T-helper 1 cell (primary cell): ENCODE data around the gene MTARC1.

ENCODE experiments used
- DNase-seq, 5 donors: peaks; one replicate each; pipeline ENCODE4 v3.0.0-alpha.2; 2012 to 2020

Gene MTARC1

GRCh38 chr1:220770245-220770913 is 16.3 kb upstream of the MTARC1 start:
- no peak for DNase-seq

DNA sequence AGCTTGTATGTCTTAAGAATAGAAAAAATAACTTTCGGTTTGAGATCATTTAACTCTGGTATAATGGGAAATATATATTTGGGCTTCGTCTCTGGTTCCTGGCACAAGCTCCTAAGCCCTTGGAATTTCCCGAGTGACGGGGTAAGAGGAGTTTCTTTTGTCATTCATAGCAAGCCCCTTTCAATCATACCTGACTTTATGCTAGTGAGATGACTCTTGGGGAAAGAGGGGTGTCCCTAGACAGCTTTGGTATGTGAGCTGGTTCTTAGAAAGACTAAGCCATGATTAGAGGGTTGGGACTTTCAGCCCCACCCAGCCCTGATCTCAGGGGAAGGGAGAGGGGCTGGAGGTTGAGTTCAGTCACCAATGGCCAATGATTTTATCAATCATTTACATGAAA is 13.9 kb upstream of the MTARC1 start:
- DNase-seq: no peak

DNA sequence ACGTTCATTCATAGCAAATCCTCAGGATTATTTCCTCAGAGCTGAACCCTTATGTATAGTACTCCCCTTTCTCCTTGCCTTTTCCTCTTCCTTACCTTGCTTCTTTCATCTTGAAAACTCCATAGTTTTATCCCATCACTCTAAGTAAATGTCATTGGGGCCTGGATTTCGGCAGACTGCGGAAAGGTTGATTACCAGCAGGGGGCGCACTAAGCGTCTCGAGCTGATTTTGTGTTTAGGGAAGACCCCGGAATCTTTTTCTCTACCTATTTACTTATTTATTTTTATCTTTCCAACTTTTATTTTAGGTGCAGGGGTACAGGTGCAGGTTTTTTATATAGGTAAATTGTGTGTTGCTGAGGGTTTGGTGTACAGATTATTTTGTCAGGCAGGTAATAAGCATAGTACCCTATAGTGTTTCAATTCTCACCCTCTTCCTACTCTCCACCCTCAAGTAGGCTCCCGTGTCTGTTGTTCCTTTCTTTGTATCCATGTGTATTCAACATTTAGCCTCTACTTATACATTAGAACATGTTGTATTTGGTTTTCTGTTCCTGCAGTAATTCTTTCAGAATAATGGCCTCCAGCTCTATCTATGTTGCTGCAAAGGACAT is 11.4 kb upstream of the MTARC1 start:
- peak in 2 of 5 donors; percentile 6 to 11 for DNase-seq

- no peak for DNase-seq
Observed at GRCh38 chr1:220776254-220776653, 10.5 kb upstream of the MTARC1 start.

GRCh38 chr1:220776720-220777326 is 9.9 kb upstream of the MTARC1 start:
- peak; percentile 20 to 52 (median 38) for DNase-seq

DNA sequence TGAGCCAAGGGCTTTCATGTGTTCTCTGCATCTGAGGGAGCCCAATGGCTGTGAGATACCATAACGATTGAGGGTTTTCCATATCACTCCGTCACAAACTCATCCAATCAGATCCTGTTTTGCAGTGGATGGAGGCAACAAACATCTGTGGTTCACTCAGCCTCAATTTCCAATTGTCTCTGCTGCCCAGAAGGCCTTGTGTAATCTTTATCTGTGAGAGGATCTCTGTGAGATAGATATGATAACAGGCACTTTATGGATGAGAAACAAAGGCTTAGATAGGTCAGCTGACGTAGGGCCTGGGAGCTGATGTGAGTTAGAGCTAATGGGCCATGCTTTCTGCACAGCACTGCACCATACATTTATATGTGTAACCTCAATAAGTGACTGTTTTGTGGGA is 3.3 kb upstream of the MTARC1 start:
- no peak for DNase-seq

DNA sequence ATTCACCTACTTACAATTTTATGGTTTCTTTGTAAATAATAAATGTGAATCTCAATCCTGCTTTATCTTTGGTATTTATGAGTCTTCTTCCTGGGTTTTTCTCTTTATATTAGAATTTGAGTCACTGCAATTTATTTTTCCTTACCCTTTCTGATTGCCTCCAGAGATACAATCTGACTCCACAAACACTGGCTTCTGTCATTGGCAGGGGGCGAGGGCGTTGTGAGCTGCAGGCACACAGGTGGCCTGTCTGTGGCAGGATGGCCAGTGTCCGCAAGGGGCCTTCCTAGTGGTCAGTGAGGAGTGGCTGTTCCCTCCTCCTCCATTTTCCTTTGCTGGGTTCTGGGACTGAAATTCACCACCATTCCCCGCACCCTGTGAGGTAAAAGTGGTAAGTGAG is 2.0 kb upstream of the MTARC1 start:
- DNase-seq: no peak

GRCh38 chr1:220785166-220786056 is 1.3 kb upstream of the MTARC1 start:
- DNase-seq: no peak

DNA sequence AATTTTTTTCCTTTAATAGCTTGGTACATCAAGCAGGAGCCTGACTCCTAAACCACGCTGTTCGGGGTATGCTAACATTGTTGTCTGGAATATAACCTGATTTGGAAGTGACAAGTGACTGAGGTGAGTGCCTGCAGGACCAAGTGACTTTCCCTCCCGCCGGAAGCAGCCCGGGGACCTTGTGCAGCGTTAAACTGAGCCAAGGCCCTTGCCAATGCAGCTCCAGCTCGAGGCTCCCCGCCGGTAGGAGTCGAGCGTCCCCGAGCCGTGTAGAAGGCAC is 716 bp upstream of the MTARC1 start:
- no peak for DNase-seq

DNA sequence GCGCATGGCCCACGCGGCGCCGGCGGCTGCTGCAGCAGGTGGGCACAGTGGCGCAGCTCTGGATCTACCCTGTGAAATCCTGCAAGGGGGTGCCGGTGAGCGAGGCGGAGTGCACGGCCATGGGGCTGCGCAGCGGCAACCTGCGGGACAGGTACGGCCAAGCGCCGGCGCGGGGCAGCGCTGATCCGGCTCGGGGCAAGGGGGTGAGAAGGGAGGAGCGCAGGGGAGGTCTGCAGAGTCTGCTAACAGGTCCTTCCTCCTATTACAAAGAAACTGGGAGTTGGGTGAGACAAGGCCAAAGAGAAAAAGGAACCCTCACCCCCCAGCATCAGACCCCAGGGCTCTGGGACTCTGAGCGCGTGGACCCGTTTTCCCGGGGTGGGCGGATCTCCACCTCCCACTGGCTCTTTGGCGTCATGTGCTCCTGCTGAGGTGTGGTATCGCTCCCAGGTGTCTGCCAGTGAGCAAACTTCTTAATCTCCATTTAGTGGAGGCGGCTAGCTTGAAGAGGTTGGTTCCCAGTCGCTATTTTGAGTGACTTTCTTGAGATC is 431 bp downstream of the MTARC1 start:
- DNase-seq: no peak

GRCh38 chr1:220788900-220789299 is 2.2 kb downstream of the MTARC1 start:
- DNase-seq: no peak

DNA sequence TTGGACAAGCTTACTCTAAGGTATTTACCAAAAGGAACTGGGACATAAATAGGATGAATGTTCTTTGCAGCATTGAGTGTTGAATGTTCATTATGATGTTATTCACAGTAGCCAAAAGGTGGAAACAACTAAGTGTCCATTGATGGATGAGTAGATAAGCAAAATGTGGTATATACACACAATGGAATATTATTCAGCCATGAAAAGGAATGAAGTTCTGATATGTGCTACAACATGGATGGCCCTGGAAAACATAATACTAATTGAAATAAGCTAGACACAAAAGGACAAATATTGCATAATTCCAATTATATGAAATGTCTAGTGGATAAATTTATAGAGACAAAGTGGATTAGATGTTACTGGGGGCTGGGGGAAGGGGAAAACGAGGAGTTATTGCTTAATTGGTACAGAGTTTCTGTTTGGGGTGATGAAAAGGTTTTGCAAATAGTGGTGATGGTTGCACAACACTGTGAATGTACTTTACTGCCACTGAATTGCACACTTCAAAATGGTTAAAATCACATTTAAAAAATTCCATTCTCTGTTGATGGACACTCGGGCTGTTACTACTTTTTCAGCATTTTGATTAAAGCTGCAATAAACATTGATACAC is 2.9 kb downstream of the MTARC1 start:
- DNase-seq: no peak

- DNase-seq: no peak
Observed at GRCh38 chr1:220791285-220791684, 4.6 kb downstream of the MTARC1 start.

DNA sequence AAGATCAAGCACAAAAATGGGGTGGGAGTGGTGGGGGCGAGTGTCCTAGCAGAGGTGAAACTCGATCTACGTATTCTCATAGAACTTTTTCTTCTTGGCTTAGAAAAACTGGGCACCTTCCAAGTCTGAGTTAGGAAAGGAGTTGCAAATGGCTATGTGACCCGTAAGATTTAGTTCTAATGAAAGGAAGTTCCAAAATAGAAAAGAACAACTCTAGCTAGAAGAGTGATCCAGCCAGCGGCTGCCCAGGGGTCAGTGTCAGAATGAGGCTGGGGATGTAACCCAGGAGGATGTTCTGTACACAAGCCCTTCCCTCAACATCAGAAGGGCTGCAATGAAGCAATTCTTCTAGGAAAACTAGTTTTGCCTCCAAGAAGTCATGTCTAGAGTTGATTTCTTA is 5.2 kb downstream of the MTARC1 start:
- DNase-seq: no peak

GRCh38 chr1:220796530-220796929 is 9.8 kb downstream of the MTARC1 start:
- no peak for DNase-seq

- no peak for DNase-seq
Observed at GRCh38 chr1:220797044-220797443, 10.3 kb downstream of the MTARC1 start.

- no peak for DNase-seq
Observed at GRCh38 chr1:220797553-220797952, 10.8 kb downstream of the MTARC1 start.

GRCh38 chr1:220798338-220798737 is 11.6 kb downstream of the MTARC1 start:
- no peak for DNase-seq

DNA sequence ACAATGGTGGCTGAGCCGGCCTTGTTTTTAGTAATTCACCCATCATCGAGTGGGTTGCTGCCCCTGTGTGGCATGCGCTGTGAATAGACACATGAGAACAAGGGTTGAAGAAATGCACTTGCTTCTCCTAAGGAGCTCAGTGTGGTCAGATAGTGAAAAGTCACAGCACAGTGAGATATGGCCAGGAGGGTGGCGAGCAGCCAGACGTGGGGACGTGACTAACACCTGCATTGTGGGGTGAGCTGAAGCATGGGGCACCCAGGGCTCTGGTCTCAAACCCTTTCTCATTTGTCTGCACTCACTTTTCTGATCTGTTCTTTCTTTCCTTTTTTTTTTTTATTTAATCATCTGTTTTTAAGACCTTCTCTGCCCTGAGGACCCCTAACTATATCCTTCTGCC is 13.5 kb downstream of the MTARC1 start:
- no peak for DNase-seq

GRCh38 chr1:220803401-220804201 is 16.9 kb downstream of the MTARC1 start:
- DNase-seq: peak in 1 of 5 donors; percentile 7

DNA sequence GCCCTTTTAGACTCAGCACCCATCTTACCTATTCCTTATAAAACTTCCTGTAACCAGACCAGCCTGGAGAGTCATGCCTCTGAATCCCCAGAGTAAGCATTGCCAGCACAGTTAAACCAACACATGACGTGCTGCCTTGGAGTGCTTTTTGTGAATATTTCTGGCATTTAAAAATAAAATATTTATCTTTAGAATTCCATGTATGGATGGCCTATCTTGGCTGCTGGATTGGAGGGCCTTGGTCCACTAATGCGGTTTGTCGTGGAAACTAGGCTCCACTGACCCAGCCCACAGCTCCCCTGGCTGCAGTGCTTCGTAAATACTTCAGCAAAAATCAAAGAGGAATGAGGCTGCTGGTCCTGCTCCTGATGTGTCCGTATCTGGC is 17.5 kb downstream of the MTARC1 start:
- no peak for DNase-seq

GRCh38 chr1:220806408-220806807 is 19.7 kb downstream of the MTARC1 start:
- DNase-seq: no peak
